ENCODE data around the gene ATF3.

ATF3 gene

DNA sequence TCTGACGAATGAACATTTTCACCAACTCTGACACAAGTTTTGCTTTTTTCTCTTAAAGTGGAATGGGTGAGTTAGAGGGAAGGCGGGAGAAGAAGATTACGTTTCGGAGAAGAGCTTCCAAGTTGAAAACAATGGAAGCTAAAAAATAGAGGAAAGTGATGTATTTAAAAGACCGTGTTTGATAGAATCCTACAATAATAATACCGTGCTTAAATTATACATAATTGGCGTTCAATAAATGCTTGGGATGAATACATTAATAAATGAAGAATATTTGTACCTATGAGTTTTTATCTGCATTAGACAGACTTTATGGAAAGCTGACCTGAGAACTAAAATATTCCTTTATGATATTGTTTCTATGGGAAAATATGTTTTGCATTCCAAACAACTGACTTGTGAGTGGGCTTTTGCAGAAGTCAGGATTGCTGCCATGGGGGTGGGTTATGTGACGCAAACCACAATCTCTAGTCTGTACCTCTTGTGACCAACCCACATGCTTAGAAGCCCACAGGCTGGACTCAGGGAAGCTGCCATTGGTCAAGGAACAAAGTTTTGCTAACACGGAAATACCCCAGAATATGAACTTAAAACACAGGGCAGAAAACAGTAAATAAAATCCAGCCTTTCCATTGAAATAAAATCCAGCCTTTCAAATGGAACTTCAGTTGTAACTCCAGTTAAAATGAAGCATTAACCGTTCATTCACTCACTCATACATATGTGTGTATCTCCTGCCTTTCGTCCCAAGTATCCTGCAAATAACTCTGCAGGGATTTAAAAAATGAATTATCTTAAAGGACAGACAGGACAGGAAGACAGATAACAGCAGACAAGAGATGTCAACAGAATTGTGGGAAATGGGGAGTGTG lies 21.3 kb upstream of the ATF3 start:
- peak; percentile 81 for DNase-seq

DNA sequence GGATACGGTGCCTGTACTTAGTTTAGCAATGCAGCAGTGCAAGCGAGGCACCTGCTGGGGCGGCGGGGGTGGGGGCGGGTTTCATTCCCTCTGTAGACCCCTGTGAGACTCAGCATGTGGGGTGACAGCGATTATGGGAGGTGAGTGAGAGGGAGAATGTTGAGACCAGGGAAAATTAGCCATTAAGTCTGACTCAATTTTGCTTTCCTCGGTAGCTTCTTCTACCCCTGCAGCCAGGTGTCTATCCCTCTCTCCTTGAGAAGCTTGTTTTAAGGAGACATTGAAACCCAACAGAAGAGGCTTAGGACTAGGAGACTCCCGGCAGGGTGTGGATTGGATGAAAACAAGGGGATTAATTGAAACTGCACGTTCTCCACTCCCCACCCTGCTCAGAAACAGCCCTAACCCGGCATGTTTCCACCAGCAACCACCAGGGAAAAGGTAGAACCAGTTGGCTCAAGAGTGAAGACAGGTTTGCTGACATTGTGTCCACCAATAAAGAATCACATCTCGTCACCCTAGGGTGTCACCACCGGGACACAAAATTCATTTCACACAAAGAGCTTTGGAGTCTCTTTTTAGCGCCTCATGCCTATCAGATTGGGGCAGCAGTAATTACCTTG lies 20.6 kb upstream of the ATF3 start:
- no peak for DNase-seq

DNA sequence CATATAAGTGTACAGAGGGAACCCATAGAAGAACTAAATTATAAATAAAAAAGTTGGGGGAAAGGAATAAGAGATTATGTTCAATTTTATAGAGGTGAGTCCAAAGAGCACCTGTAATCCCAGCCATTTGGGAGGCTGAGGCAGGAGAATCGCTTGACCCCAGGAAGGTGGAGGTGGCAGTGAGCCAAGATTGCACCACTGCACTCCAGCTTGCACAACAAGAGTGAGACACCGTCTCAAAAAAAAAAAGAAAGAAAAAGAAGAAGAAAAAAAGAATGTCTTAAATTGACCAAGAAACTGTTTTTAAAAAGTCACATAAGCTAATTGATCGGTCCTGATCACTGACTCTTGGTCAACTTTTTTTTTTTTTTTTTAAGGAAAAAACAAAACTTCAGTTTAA lies 19.1 kb upstream of the ATF3 start:
- DNase-seq, result no peak

DNA sequence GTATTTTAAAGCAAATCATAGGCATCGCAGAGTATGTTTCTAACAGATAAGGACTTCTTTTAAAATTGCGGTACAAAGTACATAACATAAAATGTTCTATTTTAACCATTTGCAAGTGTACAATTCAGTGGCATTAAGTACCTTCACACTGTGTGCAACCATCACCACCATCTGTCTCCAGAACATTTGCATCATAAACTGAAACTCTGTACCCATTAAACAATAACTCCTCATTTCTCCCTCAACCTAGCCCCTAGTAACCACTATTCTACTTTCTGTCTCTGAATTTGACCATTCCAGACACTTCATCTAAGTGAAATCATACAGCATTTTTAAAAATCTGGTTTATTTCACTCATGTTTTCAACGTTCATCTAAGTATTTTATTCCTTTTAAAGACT lies 16.6 kb upstream of the ATF3 start:
- DNase-seq, result no peak

DNA sequence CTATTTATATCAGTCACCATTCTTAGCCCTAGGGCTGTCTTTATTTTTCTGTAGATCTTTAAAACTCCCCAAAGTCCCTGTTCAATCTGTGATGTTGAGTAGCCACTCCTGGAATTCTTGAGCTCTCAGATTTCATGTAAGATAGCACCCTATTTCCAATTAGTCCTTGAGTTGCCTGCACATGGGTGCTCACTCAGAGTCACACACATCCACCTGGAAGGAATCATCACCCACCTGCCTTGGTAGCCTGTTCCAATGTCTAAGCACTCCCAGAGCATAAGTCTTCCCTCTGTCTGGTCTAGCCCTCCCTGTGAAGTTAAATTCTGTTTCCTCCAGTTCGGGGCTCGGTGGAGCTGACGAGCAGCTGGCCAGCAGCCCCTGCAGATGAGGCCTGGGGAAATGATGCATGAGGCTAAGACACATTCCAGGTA lies 14.7 kb upstream of the ATF3 start:
- DNase-seq, result no peak

DNA sequence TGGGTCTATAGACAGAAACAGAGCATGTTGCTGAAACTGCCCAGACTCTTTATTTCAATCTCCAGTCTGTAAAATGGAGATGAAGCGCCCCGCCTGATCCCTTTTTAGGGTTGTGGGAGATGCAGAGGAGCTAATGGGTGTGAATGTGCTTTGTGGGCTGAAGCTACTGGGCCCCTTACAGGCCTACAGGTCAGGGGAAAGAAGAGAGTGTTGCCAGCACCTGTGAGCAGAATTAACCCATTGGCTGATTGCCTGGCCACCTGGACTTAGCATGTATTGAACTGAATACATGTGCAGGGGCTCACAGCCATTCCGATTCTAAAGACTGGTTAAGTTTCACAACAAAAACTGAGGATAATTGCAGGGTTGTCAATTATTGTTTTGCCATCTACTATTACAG lies 13.9 kb upstream of the ATF3 start:
- DNase-seq, result no peak

DNA sequence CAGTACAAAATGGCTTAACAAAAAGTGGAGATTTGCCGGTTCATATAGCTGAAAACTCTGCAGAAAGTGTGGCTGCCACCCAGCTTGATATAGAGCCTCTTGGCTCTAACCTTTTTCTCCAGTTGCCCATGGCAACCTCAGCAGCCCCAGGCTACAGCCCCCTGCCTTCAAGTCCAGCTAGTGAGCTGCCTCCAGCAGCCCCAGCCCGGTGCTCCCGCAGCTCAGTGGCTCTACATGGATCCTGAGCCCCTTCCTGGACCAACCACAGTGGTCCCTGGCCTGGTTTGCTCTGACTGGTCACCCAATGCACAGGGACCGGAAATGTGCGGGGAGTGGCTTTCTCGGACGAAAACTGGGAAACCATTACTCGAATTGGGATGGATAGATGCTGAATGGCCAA lies 13.3 kb upstream of the ATF3 start:
- DNase-seq, result no peak

DNA sequence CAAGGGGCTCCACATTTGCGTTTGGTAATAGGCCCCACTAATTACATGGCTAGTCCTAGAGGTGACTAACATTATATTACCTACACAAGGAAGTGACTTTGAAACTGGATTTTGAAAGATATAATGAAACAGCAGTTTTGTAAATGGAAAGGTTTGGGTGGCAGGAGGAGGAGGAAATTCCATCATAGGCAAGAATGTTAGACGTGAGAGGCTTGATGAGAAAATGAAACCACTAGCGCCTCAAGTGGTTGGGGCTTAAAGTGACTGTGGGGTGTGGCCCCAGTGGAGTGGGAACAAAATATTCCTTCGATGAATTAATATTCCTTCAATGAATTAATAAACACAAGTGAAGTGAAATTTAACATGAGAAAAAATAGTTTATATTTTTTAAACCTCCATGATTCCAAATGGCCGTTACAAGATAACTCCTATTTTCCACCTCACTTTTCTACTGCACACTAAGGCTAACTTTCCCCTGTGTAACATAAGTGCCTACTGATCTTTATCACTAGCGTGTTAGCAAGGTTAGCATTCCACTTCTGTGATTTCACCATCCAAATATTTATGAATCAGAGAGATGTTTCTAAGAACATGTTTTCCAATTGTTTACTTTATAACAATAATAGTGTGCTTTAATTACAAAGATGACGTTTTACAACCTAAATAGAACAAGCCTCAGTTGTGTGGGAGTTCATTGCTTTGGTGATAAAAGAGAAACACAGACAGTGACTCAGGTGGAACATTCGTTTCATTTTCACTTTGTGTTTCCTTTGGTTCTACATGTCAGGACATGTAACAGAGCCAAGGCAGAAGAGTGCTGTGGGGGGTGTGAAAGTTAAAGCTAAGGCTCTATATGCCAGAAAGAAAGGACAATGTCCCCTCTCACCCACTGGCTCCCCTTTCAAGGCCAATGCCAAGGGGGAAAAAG lies 12.5 kb upstream of the ATF3 start:
- peak; percentile 83 for DNase-seq

DNA sequence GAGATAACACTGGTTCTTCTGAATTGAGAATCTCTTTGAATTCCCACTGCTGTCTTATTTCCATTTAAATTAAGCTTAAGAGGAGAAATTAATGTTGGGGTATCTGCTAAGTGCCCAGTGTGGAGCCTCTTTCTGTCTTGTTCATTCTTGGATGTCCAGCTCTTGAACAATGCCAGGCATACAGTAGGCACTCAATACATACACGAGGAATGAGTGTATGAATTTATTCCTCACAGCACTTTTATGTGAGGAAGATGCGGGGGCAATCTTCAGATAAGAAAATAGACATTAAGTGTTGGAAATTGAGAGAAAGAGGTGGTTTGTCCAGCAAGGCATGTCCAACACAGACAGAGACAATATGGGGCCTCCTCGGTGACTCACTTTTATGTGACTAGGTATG lies 11.8 kb upstream of the ATF3 start:
- no peak for DNase-seq

DNA sequence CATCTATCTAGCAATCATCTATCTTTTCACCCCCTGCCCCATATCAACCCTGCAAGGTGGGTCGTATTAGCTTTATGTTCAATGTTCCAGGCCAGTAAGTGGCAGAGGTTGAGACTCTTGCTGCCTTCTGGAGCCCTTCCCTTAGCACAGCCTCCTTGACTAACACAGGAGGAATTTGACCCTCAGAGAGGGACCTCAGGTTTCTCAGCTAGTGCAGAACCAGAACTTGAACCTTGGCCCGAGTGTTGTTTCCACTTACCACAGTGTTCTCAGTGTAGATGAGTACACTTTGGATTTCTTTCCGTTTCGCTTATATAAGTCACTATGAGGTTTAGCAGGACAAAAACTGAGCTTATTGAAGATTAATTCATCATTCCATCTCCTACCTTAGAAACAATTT lies 11.1 kb upstream of the ATF3 start:
- DNase-seq, result no peak

DNA sequence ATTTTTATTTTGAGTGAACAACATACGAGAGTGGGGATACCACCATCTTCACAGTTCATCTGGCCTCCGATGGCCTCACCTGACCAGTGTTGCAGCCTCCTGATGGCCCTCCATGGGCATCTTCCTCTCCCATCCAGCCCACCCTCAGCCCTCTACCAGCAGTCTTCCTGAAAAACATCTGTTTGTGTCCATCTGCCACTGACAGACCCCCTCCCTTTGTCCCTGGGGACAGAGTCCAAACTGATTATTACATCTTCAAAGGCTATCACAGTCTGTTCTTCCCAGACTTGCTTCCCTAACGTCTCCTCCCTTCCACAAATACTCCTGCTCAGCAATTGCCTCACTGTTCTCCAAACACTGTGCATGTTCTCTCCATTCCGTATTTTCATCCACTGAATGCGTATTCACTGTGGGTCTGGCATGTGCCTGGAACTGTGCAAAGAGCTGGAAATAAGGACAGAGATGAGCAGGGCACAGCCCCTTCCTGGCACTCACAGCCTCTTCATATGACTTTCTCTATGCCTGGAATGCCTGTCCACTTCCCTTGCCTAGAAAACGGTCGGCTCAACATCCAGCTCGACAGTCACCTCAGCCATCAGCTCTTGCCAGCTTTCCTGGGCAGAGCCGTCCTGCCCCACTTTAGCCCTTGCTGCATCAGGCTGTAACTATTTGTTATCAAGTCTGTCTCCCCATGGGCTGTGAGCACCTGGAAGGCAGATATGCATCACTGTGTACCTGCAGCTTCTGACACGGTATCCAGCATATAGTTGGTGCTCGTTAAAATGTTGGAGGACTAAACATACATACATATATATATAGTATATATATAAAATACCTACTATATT lies 8.3 kb upstream of the ATF3 start:
- DNase-seq, result no peak

DNA sequence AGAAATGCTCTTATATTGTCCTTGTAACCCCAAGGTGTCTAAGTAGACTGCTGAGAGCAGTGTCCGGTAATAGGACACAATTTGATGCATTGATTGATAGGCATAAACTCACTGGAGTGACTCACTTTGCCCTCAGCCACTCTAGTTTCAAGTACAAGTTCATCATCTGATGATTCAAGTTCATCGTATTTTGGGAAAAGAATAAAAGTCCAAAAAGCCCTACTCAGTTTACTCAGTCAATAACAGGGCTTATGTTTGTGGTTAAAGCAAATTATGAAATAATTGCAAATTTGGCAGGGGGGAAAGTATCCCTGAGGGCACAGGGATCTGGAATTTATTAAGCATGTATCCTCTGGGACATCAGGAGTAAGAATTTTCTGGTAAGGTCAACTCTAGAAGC lies 7.6 kb upstream of the ATF3 start:
- peak; percentile 34 for DNase-seq

DNA sequence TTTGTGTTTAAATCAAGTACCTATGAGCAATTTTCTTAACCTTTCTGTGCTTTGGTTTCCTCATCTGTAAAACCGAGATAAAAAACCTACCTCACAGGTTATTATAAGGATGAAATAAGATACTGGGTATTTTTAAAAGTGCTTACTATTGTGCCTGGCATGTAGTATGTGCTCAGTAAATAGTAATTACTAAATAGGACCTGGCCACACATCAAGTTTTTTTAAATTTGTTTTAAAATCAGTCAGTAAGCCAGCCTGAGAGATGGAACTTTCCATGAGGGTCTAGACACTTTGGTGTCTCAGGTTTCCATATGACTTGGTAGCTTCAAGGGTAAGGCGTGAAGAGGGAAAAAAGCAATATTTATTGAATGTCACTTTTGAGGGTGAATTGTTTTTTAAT lies 7.0 kb upstream of the ATF3 start:
- no peak for DNase-seq

DNA sequence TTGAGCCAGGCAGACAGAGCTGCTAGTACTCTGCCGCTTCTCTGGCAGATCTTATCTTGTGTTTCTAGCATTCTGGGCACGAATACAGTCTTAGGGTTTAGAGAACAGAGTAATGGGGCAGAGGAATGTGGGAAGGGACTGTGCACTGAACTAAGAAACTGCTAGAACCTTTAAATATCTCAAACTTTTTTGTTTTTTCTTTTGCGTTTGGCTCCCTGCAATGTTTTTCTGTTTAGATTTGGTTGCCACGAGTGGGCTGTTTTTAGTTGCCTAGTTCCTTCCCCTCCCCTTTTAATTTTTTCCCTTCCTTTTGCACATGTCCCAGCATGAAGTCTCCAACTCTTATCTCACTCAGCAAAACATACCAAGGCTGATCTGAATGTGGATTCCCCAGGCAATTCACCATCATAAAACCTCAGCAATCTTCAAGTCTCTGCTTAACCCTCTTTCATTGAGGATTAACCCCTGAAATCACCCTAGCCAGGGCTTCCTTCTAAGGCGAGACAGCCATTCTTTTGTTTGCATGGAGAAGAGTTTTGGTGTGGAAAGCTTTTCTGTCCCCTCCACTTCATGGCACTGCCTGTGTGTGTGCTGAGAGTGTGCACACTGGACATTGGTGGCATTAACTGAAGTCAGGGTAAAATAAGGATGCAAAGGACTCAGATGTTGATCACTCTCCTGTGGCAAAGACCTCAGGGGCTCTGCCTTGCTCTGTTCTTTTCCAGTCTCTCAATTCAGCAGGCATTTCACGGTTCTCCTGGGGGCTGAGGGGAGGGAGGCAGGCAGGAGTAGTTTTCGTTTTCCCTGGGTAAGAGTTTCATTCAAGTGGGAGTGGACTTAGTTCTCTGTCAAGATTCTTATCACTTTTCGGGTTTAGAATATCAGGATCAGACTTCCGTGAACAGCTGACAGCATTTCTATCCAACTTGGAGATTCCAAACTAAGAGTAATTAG lies 2.8 kb upstream of the ATF3 start:
- no peak for DNase-seq

DNA sequence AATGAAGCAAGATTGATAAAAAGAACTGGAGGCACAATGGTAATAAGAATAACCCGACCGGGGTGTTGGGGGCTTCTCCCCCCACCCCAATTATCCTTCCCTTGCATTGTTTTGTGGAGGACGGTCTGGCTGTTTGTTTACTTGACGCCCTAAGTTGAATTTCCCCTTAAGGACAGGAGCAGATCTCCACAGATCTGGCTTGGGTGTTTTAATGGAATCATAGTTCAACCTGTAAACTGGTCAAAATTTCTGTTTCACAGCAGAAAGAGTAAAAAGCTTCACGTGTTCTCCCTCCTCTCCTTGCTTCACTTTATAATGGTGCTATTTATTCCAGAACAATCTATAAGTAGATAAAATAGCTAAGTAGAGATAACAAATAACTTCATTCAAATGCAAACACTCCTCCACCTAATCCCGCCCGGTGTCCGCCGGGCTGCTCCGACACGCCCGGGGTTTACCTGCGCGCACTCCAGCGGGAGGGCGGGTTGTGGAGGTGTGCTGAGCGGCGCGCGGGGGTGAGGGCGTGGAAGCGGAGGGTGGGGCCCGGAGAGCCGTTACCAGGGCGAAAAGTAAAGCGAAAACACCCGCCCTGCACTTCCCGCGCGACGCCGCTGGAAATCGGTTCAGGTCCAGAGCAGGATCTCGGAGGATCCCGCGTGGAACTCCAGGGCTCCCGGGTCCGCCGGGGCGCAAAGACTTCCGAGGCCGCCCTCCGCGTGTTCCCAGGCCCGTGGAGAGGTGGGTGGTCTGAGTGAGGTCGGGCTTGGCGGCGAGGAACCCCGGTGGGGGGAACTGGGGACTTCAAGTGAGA lies 2.0 kb upstream of the ATF3 start:
- DNase-seq, result no peak

DNA sequence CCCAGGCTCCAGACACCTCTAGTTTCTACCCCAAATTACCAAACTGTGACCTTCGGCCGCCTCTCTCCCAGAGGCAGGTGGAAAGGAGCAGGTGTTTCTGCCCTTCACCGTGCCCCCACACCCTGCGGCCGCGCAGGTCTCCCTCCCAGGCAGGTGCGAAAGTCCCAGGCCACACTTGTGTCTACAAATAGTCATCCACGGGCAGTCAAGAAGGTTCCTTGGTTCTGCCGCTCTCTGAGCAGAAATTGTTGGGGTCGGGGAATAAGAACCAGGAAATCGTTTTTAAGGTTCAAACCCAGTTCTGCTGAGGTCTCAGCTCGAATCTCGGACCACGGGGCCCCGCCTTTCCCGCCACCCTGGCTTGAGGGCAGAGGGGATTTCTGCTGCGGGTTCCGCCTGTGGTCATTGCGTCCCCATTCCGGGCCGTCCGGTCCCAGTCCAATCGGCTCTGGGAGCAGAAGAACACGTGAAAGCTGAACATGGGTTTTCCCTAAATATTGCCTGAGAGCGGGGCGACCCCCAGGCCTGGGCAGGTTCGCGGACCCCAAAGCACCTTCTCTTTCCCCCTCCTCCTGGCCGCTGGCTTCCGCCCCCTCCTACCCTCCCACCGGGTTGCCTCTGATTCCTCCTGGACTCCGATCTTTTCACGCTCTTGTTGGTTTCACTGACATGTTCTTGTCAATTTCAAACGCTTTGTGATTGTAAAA lies 1.2 kb upstream of the ATF3 start:
- DNase-seq, result no peak

DNA sequence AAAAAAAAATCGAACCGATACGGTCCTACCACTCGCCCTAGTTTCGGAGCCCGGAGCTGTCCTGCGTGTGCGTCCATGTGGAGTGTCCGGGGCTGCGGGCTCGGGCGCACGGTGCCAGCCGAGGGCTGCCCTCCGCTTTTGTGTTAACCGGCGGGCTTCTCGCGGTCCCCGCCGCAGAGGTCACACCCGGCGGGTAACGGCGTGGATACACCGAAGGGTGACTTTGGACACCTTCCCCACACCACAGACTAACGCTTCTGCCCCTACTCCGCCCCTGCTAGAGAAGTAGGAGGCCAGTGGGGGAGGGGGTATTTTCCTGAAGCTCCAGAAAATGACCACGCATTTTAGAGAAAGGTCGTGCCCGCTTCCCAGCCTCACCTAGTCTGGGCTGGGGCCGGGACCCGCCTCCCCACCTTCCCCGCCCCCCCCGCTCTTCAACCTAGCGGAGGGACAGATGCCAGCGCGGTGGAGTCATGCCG lies 609 bp upstream of the ATF3 start:
- no peak for DNase-seq

DNA sequence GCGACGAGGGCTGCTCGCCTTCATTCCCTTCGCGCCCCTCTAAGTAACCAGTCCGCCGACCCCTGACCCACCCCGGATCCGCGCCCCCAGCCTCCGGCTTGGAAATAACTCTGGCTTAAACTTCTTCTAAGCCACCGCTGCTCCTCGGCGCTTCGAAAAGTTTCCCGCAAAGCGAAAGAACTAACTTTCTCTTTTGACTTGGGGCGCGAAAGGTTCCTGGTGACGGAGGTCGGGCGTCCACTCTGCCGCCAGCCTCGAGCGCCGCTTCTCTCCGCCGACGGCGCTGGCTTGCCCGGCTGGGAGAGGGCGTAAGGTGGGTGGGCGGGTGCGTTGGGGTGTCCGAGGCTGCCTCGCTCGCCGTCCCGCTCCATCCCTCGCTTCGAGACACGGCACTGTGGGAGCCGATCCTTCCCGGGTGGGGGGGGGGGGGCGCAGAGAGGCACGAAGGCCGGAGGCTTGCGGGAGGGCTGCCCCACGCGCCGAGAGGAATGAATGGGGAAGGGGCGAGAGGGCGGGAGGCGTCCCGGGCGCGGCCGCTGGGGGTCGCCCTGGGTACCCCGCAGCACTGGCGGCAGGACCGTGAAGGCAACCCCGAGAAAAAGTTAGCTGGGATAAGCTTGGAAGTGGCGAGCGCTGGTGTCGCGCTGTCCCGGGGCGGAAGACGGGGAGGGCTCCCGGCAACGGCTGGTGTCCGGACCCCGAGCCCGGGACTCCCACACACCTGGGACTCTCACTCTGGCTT lies 569 bp downstream of the ATF3 start:
- peak; percentile 49 for DNase-seq

All from fibroblast of upper back skin (primary cell).